Right lobe of liver (tissue), 6 donors: Measurements from ENCODE around the gene WBP2NL. TPM values are rescaled to one million over a fixed set of nuclear protein-coding genes. Genes with fewer than 3 reads are reported as not detected.

Experiments used
- ATAC-seq, 4 donors: fragments of 200-7000 bp; cut with Tn5 transposase; one replicate each; pipeline ENCODE4 v1.9.1; 2020; ENCODE audit warnings: mild to moderate bottlenecking in 4 of 4, moderate library complexity in 4 of 4
- DNase-seq, 3 donors: peaks; one replicate each; pipeline ENCODE4 v3.0.0-alpha.2; 2020
- H3K27ac ChIP-seq, 3 donors: fragments of 200-600 bp; one replicate each; pipeline ENCODE4 v1.8.0; 2022
- H3K27me3 ChIP-seq, 2 donors: fragments of 200-600 bp; one replicate each; pipeline ENCODE4 v1.8.0; 2022
- H3K36me3 ChIP-seq, 4 donors: fragments of 200-600 bp; sonication (generic) in 1 of 4; one replicate each; pipeline versions ENCODE4 v1.5.1 to v1.8.0; 2017 to 2022; ENCODE audit warnings: control low read depth in 1 of 4
- H3K4me1 ChIP-seq, 4 donors: fragments of 200-600 bp; sonication (generic) in 1 of 4; one replicate each; pipeline versions ENCODE4 v1.5.1 to v1.8.0; 2017 to 2022; ENCODE audit warnings: control low read depth in 1 of 4
- H3K4me3 ChIP-seq, 3 donors: fragments of 200-600 bp; one replicate each; pipeline ENCODE4 v1.8.0; 2022
- H3K9me3 ChIP-seq, 4 donors: fragments of 200-600 bp; sonication (generic) in 1 of 4; one replicate each; pipeline versions ENCODE4 v1.5.1 to v1.8.0; 2017 to 2022; ENCODE audit warnings: control low read depth in 1 of 4
- CTCF ChIP-seq, 4 donors: fragments of 200-600 bp in 3 of 4; fragments of 450-650 bp in 1 of 4; IDR thresholded peaks; one replicate each; pipeline versions ENCODE4 v1.5.1 to v1.8.0; 2016 to 2022; ENCODE audit warnings: antibody characterized with exemption in 4 of 4, mild to moderate bottlenecking in 2 of 4
- POLR2A ChIP-seq: fragments of 450-650 bp; IDR thresholded peaks from one replicate; pipeline ENCODE4 v1.6.1; 2017; ENCODE audit warnings: antibody characterized with exemption, mild to moderate bottlenecking
- WGBS: methylation state at CpG from one replicate; pipeline ENCODE4 v1.1.6; 2018; ENCODE audit warnings: low coverage, low lambda C conversion rate; ENCODE audit not compliant: insufficient coverage; ENCODE audit errors: missing lambda C conversion rate; 5-methylcytosine and 5-hydroxymethylcytosine counted together
- intact Hi-C, 2 donors: fragments of 100-400 bp; cut with DNase I; formaldehyde crosslinking; loops; one replicate each; pipeline versions ENCODE4 v1.11.2 to v1.14.1; 2022
- total RNA-seq, 6 experiments: library from RNA; depleted of rRNA in 2 of 6; stranded (reverse); fragments of >200 nt in 2 of 6; fragmentation: NEBNext Ultra II Directional in 3 of 6; extraction: Animal tissue kit (Norgen Biotek cat#: 25700) in 3 of 6; gene quantifications; one replicate each; pipeline versions ENCODE4 v1.1.0 to v1.2.4, GENCODE V29; 2016 to 2023
- donor health status: DM: no; HTN: yes; CAD: no.
- donor health status: DM: no; HTN: no; CAD: no.
- donor health status: DM: no; HTN: no; CAD: no.
- donor health status: DM: no; HTN: yes; CAD: no.
- donor health status: DM: no; HTN: yes; CAD: no.

WBP2NL gene
- total RNA-seq, 6 experiments from 2014 or later: 0.12 to 0.72 (median 0.63) TPM

- H3K9me3 ChIP-seq: no peaks in the 10 kb centered on the region
- intact Hi-C loops: no loop called here
- DNase-seq (peak in 2 of 3 donors; percentile 82 to 89), ATAC-seq (peak; percentile 84 to 92 (median 91))
- H3K4me3 ChIP-seq: no peak overlapping the region
- 50% methylated on average over 1 of the region's 1 CpG for WGBS
- no peaks in the 10 kb centered on the region for H3K27me3 ChIP-seq
- TF ChIP-seq POLR2A (no peak), CTCF (IDR thresholded peaks at IDR 0.05) (no peak)
- H3K27ac ChIP-seq: peak overlapping the region in 2 of 3 donors; percentile 70 to 75
- H3K4me1 ChIP-seq: peaks cover 0 to 14% (median 7%) of the 10 kb centered on the region in 4 donors
- peaks cover 0 to 20% (median 7%) of the 10 kb centered on the region in 4 donors for H3K36me3 ChIP-seq
Observed at GRCh38 chr22:42064629-42065028, 66.0 kb downstream of the WBP2NL start.

- H3K9me3 ChIP-seq: no peaks in the 10 kb centered on the region
- H3K36me3 ChIP-seq: peaks cover 0 to 12% (median 5%) of the 10 kb centered on the region in 4 donors
- H3K27me3 ChIP-seq: no peaks in the 10 kb centered on the region
- no peak overlapping the region for H3K4me3 ChIP-seq
- peaks cover 0 to 19% (median 7%) of the 10 kb centered on the region in 4 donors for H3K4me1 ChIP-seq
- ATAC-seq (peak in 1 of 4 donors; percentile 7), DNase-seq (peak in 1 of 3 donors; percentile 60)
- H3K27ac ChIP-seq: peak overlapping the region in 2 of 3 donors; percentile 70 to 75
- TF ChIP-seq POLR2A: no peak
- TF ChIP-seq CTCF (IDR thresholded peaks at IDR 0.05): no peak
- intact Hi-C loops: no loop called here
- 60% methylated on average over 8 of the region's 13 CpGs for WGBS
Observed at GRCh38 chr22:42065438-42066125, 67.0 kb downstream of the WBP2NL start.

- TF ChIP-seq CTCF (IDR thresholded peaks at IDR 0.05): no peak
- TF ChIP-seq POLR2A: no peak
- no peak overlapping the region for H3K4me3 ChIP-seq
- H3K27me3 ChIP-seq: no peaks in the 10 kb centered on the region
- 90% methylated on average over 2 of the region's 7 CpGs for WGBS
- peaks cover 0 to 22% (median 7%) of the 10 kb centered on the region in 4 donors for H3K4me1 ChIP-seq
- DNase-seq (no peak), ATAC-seq (no peak)
- H3K9me3 ChIP-seq: no peaks in the 10 kb centered on the region
- H3K27ac ChIP-seq: peak overlapping the region in 1 of 3 donors; percentile 75
- H3K36me3 ChIP-seq: peaks cover 0 to 10% (median 4%) of the 10 kb centered on the region in 4 donors
- intact Hi-C loops: no loop called here
Observed at GRCh38 chr22:42066126-42066761, 67.7 kb downstream of the WBP2NL start.

GRCh38 chr22:42066937-42067336, 68.3 kb downstream of the WBP2NL start:
- no peak overlapping the region for H3K27ac ChIP-seq
- DNase-seq (no peak), ATAC-seq (no peak)
- intact Hi-C loops: no loop called here
- H3K9me3 ChIP-seq: no peaks in the 10 kb centered on the region
- WGBS: 93% methylated on average over 3 of the region's 10 CpGs
- H3K4me1 ChIP-seq: peaks cover 0 to 27% (median 7%) of the 10 kb centered on the region in 4 donors
- TF ChIP-seq POLR2A: no peak
- no peak for TF ChIP-seq CTCF (IDR thresholded peaks at IDR 0.05)
- no peak overlapping the region for H3K4me3 ChIP-seq
- no peaks in the 10 kb centered on the region for H3K27me3 ChIP-seq
- H3K36me3 ChIP-seq: peaks cover 0 to 10% (median 4%) of the 10 kb centered on the region in 4 donors
